Heart right ventricle (tissue), 16 donors: ENCODE results near the gene TRAP1. TPM values are rescaled to one million over a fixed set of nuclear protein-coding genes. Genes with fewer than 3 reads are reported as not detected.
"Not testable (repeated sequence)": the region's sequence is repeated elsewhere in the genome, so short reads cannot be mapped to it uniquely, and the experiment has no call there.

Experiments
- ATAC-seq, 8 donors: fragments of 200-7000 bp; cut with Tn5 transposase; one replicate each; pipeline ENCODE4 v1.9.1; 2020; ENCODE audit warnings: mild to moderate bottlenecking in 8 of 8, moderate library complexity in 8 of 8, moderate number of reproducible peaks in 1 of 8
- DNase-seq, 2 donors: peaks; one replicate each; pipeline ENCODE4 v3.0.0-alpha.2; 2020
- H3K27ac ChIP-seq, 10 donors: fragments of 200-600 bp; sonication (generic) in 2 of 10; one replicate each; pipeline versions ENCODE4 v1.5.0 to v1.8.0; 2020 to 2022; ENCODE audit warnings: mild to moderate bottlenecking in 3 of 10
- H3K27me3 ChIP-seq, 7 donors: fragments of 200-600 bp; one replicate each; pipeline ENCODE4 v1.8.0; 2021 to 2022; ENCODE audit warnings: mild to moderate bottlenecking in 2 of 7
- H3K36me3 ChIP-seq, 9 donors: fragments of 200-600 bp; sonication (generic) in 1 of 9; one replicate each; pipeline versions ENCODE4 v1.5.0 to v1.8.0; 2020 to 2022; ENCODE audit warnings: mild to moderate bottlenecking in 2 of 9
- H3K4me1 ChIP-seq, 9 donors: fragments of 200-600 bp; sonication (generic) in 1 of 9; one replicate each; pipeline versions ENCODE4 v1.5.0 to v1.8.0; 2020 to 2022; ENCODE audit warnings: mild to moderate bottlenecking in 4 of 9
- H3K4me3 ChIP-seq, 10 donors: fragments of 200-600 bp; sonication (generic) in 2 of 10; one replicate each; pipeline versions ENCODE4 v1.5.0 to v1.8.0; 2020 to 2022; ENCODE audit warnings: mild to moderate bottlenecking in 7 of 10, moderate library complexity in 2 of 10
- H3K9me3 ChIP-seq, 11 donors: fragments of 200-600 bp in 10 of 11; sonication (generic) in 2 of 11; one replicate each; pipeline versions ENCODE4 v1.5.0 to v1.8.0; 2013 to 2022; ENCODE audit warnings: mild to moderate bottlenecking in 2 of 11, control low read depth in 1 of 11, moderate library complexity in 1 of 11
- CTCF ChIP-seq, 9 donors: fragments of 200-600 bp; sonication (generic) in 2 of 9; IDR thresholded peaks; one replicate each; pipeline versions ENCODE4 v1.5.0 to v1.8.0; 2021 to 2022; ENCODE audit warnings: antibody characterized with exemption in 9 of 9, mild to moderate bottlenecking in 5 of 9, moderate library complexity in 1 of 9
- WGBS, 2 donors: extraction: QIAGEN DNeasy Blood & Tissue Kit; methylation state at CpG; one replicate each; pipeline ENCODE4 v1.1.7; 2013; ENCODE audit warnings: inconsistent platforms in 1 of 2; 5-methylcytosine and 5-hydroxymethylcytosine counted together
- intact Hi-C, 10 donors: fragments of 100-400 bp; cut with DNase I; formaldehyde crosslinking; loops; one replicate each; pipeline versions ENCODE4 v1.11.1 to v1.14.2; 2022
- polyA plus RNA-seq, 2 donors: library from polyadenylated mRNA; stranded (reverse); fragments of 200-250 nt; gene quantifications; one replicate each; pipeline ENCODE4 v1.2.3, GENCODE V29; 2013
- total RNA-seq, 10 donors: library from RNA; stranded (reverse); fragmentation: NEBNext Ultra II Directional in 3 of 10; extraction: Animal tissue kit (Norgen Biotek cat#: 25700) in 3 of 10; gene quantifications; one replicate each; pipeline versions ENCODE4 v1.2.1 to v1.2.4, GENCODE V29; 2021 to 2023
- donor health status: Arrhythmogenic right ventricular cardiomyopathy.
- donor health status: ischemic (EF 13 %, LVEDD 7.1; RV severe dilation, severe dysfunction).
- donor health status: healthy with polysubstance abuse.
- donor health status: DM: no; HTN: yes; CAD: no.
- donor health status: DM: no; HTN: no; CAD: no.
- donor health status: ischemic (EF 25% LVEDD 6.9; RV normal size, moderate dysfunction).
- donor health status: ischemic (EF 25% LVEDD 5.7; RV mildly dilated, moderate dysfunction).
- donor health status: healthy.
- donor health status: DM: yes; HTN: yes; CAD: no.
- donor health status: Ischemic cardiomyopathy.
- donor health status: ischemic (EF 35%, LVEDD 5.7; RV mildly dilated, moderate dysfunction).
- donor health status: nonischemic (EF 11% LVEDD 7.7; RV severe dilation, severe dysfunction).
- donor health status: DM: yes; HTN: yes; CAD: no.
- donor health status: PGD.
- donor health status: ischemic (EF 29% LVEDD 5.4; RV normal size, mild dysfunction).
- donor health status: nonischemic (EF 23%, LVEDD 6.1; RV moderate dilation, normal function).

The TRAP1 gene
- total and polyA plus RNA-seq, 12 donors, result 57.3 to 148 (median 120) TPM

GRCh38 chr16:3609895-3610697 lies 107.2 kb downstream of the TRAP1 start:
- peaks cover 0 to 31% (median 0%) of the 10 kb centered on the region in 9 donors for H3K36me3 ChIP-seq
- H3K27me3 ChIP-seq, result no peaks in the 10 kb centered on the region
- 55 to 60% methylated on average over 14 of the region's 14 CpGs for WGBS, 2 donors
- intact Hi-C loops, result no loop called here
- ATAC-seq (no peak), DNase-seq (no peak)
- H3K9me3 ChIP-seq, result no peaks in the 10 kb centered on the region
- H3K4me1 ChIP-seq, result peaks cover 0 to 34% (median 24%) of the 10 kb centered on the region in 9 donors
- peak overlapping the region in 8 of 10 donors; percentile 75 to 100 (median 96) for H3K4me3 ChIP-seq
- TF ChIP-seq CTCF (IDR thresholded peaks at IDR 0.05), result no peak
- peak overlapping the region in 4 of 10 donors; percentile 91 to 96 (median 93) for H3K27ac ChIP-seq

- DNase-seq, H3K9me3 ChIP-seq, H3K27me3 ChIP-seq, H3K27ac ChIP-seq, intact Hi-C loops, ATAC-seq, H3K4me3 ChIP-seq: not testable (repeated sequence)
- H3K4me1 ChIP-seq, result peaks cover 0 to 30% (median 24%) of the 10 kb centered on the region in 9 donors
- H3K36me3 ChIP-seq, result peaks cover 0 to 32% (median 0%) of the 10 kb centered on the region in 9 donors
- 98% methylated on average over 13 of the region's 13 CpGs for WGBS, 2 donors
Observed at GRCh38 chr16:3608976-3609375, 108.3 kb downstream of the TRAP1 start.

GRCh38 chr16:3608069-3608468 lies 109.3 kb downstream of the TRAP1 start:
- no peak overlapping the region for H3K4me3 ChIP-seq
- DNase-seq (no peak), ATAC-seq (no peak)
- H3K27ac ChIP-seq, result no peak overlapping the region
- H3K4me1 ChIP-seq, result peaks cover 0 to 26% (median 22%) of the 10 kb centered on the region in 9 donors
- H3K9me3 ChIP-seq, result no peaks in the 10 kb centered on the region
- no peaks in the 10 kb centered on the region for H3K27me3 ChIP-seq
- 95 to 97% methylated on average over 5 of the region's 5 CpGs for WGBS, 2 donors
- intact Hi-C loops, result no loop called here
- TF ChIP-seq CTCF (IDR thresholded peaks at IDR 0.05), result no peak
- H3K36me3 ChIP-seq, result peaks cover 0 to 40% (median 7%) of the 10 kb centered on the region in 9 donors

Other genes starting within 250 kb of the TRAP1 start
- not detected for gene C16orf90, start 222.0 kb downstream of the TRAP1 start, total RNA-seq
- gene C16orf90, start 222.0 kb downstream of the TRAP1 start, polyA plus RNA-seq, result not detected
- 10 to 100 TPM; 12.4 to 28.2 (median 17.4) TPM for gene CLUAP1, start 216.5 kb downstream of the TRAP1 start, total RNA-seq
- gene CLUAP1, start 216.5 kb downstream of the TRAP1 start, polyA plus RNA-seq, result 10 to 100 TPM in 1 of 2 donors, 1 to 10 TPM in 1; 5.0 to 14.3 TPM
- gene NLRC3, start 140.1 kb downstream of the TRAP1 start, total RNA-seq, result 1 to 10 TPM in 6 of 10 donors, under 1 TPM in 4; 0.42 to 2.5 (median 1.1) TPM
- gene NLRC3, start 140.1 kb downstream of the TRAP1 start, polyA plus RNA-seq, result under 1 TPM; 0.26 to 0.88 TPM
- gene SLX4, start 105.9 kb downstream of the TRAP1 start, total RNA-seq, result 1 to 10 TPM; 2.4 to 3.6 (median 2.9) TPM
- 1 to 10 TPM; 1.1 to 4.4 TPM for gene SLX4, start 105.9 kb downstream of the TRAP1 start, polyA plus RNA-seq
- 10 to 100 TPM in 1 of 10 donors, 1 to 10 TPM in 9; 3.4 to 10.5 (median 7.4) TPM for gene DNASE1, start 62.8 kb downstream of the TRAP1 start, total RNA-seq
- 10 to 100 TPM in 1 of 2 donors, 1 to 10 TPM in 1; 3.3 to 15.9 TPM for gene DNASE1, start 62.8 kb downstream of the TRAP1 start, polyA plus RNA-seq
- gene CREBBP, start 163.2 kb upstream of the TRAP1 start, total RNA-seq, result 10 to 100 TPM; 29.5 to 51.5 (median 41.4) TPM
- gene CREBBP, start 163.2 kb upstream of the TRAP1 start, polyA plus RNA-seq, result 10 to 100 TPM in 1 of 2 donors, 1 to 10 TPM in 1; 6.3 to 21.8 TPM